H1 (cell line): ENCODE measurements around the gene STYK1.

Experiments used
- ATF3 ChIP-seq: IDR thresholded peaks from 2 replicates; pipeline ENCODE4 v1.6.1; 2011; ENCODE audit warnings: low read depth, mild to moderate bottlenecking, low read length; ENCODE audit not compliant: insufficient read depth
- BACH1 ChIP-seq: IDR thresholded peaks from 2 replicates; pipeline ENCODE4 v1.6.1; 2012; ENCODE audit warnings: low read length, improper control_type of control experiment
- CBX5 ChIP-seq: fragments of 300-800, 300-1000 bp; sonication (generic); IDR thresholded peaks from 2 replicates; pipeline ENCODE4 v1.7.1; 2016; ENCODE audit warnings: antibody characterized with exemption, low read length, low read depth
- CHD2 ChIP-seq: IDR thresholded peaks from 2 replicates; pipeline ENCODE4 v1.6.1; 2012; ENCODE audit warnings: low read length, improper control_type of control experiment
- CTCF ChIP-seq, 3 experiments: IDR thresholded peaks; 1 replicate in 2 of 3; 2 replicates in 1 of 3; pipeline versions ENCODE4 v1.5.1 to v1.6.1; 2011; ENCODE audit warnings: low read length in 3 of 3, mild to moderate bottlenecking in 3 of 3, inconsistent platforms in 2 of 3, low read depth in 1 of 3, moderate library complexity in 1 of 3; ENCODE audit not compliant: insufficient read depth in 1 of 3; ENCODE audit errors: control extremely low read depth in 1 of 3
- EP300 ChIP-seq, 2 experiments: IDR thresholded peaks; 1 replicate in 1 of 2; 2 replicates in 1 of 2; pipeline ENCODE4 v1.6.1; 2011 to 2012; ENCODE audit warnings: low read depth in 2 of 2, low read length in 2 of 2, mild to moderate bottlenecking in 2 of 2, borderline replicate concordance in 1 of 2, inconsistent platforms in 1 of 2, moderate library complexity in 1 of 2
- EZH2 ChIP-seq: fragments of 200-600 bp; sonication (generic); IDR thresholded peaks from 2 replicates; pipeline ENCODE4 v1.7.1; 2012; ENCODE audit warnings: low read depth, mild to moderate bottlenecking, moderate library complexity, low read length, inconsistent platforms; ENCODE audit not compliant: severe bottlenecking
- RAD21 ChIP-seq, 2 experiments: IDR thresholded peaks in 1 of 2; conservative IDR thresholded peaks in 1 of 2; 2 replicates each; pipeline ENCODE4 v1.6.1; 2011; ENCODE audit warnings: low read depth in 2 of 2, low read length in 2 of 2, improper control_type of control experiment in 1 of 2, inconsistent platforms in 1 of 2, mild to moderate bottlenecking in 1 of 2, moderate library complexity in 1 of 2
- SP1 ChIP-seq: IDR thresholded peaks from 2 replicates; pipeline ENCODE4 v1.6.1; 2011; ENCODE audit warnings: low read depth, low read length
- SP4 ChIP-seq: IDR thresholded peaks from 2 replicates; pipeline ENCODE4 v1.6.1; 2012; ENCODE audit warnings: low read length, inconsistent platforms
- TBP ChIP-seq: IDR thresholded peaks from 2 replicates; pipeline ENCODE4 v1.6.1; 2011; ENCODE audit warnings: low read depth, low read length, improper control_type of control experiment

- no peak for TF ChIP-seq CHD2
- TF ChIP-seq EP300 (IDR thresholded peaks at IDR 0.05; ENCODE audit: borderline replicate concordance in 1 of 2, low read depth in 2 of 2, low read length in 2 of 2): no peak
- no peak for TF ChIP-seq CTCF (IDR thresholded peaks at IDR 0.05; ENCODE audit: control extremely low read depth in 1 of 3, insufficient read depth in 1 of 3, low read depth in 1 of 3, low read length in 3 of 3)
- no peak for TF ChIP-seq EZH2
- no peak for TF ChIP-seq SP4
- TF ChIP-seq SP1: no peak
- no peak for TF ChIP-seq ATF3
- no peak for TF ChIP-seq BACH1
- TF ChIP-seq RAD21 (IDR thresholded peaks at IDR 0.05 in 1 of 2, conservative IDR thresholded peaks at IDR 0.05 in 1 of 2; ENCODE audit: low read depth in 2 of 2, low read length in 2 of 2): no peak
- TF ChIP-seq TBP: no peak
- no peak for TF ChIP-seq CBX5
Measured at GRCh38 chr12:10667581-10667980, 6.3 kb downstream of the STYK1 start.
